ENCODE measurements around the gene CHST8. TPM values are rescaled to one million over a fixed set of nuclear protein-coding genes. Genes with fewer than 3 reads are reported as not detected.

Gene CHST8
- total and polyA plus RNA-seq, 2 experiments from 2014 or later, result 9.3 to 38.2 TPM

DNA sequence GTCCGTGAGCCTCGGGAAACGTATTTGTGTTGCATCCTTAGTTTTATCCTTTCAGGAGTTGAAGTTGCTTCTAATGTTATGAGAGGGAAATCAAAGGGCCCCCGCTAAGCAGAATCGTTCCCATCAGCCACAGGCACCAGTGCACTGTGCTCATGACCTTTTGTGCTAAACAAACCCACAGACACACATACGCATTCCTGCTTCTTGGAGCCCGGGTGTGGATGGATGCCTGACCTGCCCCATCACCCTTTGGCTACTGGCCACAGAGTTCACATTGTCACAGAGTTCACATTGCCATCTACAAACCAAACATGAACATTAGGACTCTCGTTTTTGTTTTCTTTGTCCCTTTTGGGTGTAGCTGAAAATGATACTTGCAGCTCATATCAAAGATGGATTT lies 47.2 kb downstream of the CHST8 start:
- Histone ChIP-seq H3K27me3 (ENCODE audit: insufficient read depth) (no peaks in the 10 kb centered on the region), H2AFZ (no peak overlapping the region), H3K4me3 (no peak overlapping the region), H3K36me3 (ENCODE audit: insufficient read depth) (no peaks in the 10 kb centered on the region), H4K20me1 (replicated peaks; ENCODE audit: insufficient read depth) (no peaks in the 10 kb centered on the region; the same call in none of the 2 replicates), H3K9me2 (ENCODE audit: insufficient read depth) (no peaks in the 10 kb centered on the region), H3K4me1 (ENCODE audit: insufficient read depth) (no peaks in the 10 kb centered on the region), H3K27ac (ENCODE audit: low read depth) (no peak overlapping the region), H3K4me2 (no peak overlapping the region), H3K79me2 (replicated peaks; ENCODE audit: insufficient read depth) (peaks cover 6% of the 10 kb centered on the region; the same call in 1 of the 2 replicates), H3F3A (replicated peaks; ENCODE audit: low read depth) (no peaks in the 10 kb centered on the region)
- Mint-ChIP-seq H3K4me3 (no peak overlapping the region), H3K36me3 (ENCODE audit: low read depth) (no peaks in the 10 kb centered on the region; the same call in 2 of the 3 replicates), H3K9me3 (no peaks in the 10 kb centered on the region; the same call in 2 of the 3 replicates), H3K27ac (no peak overlapping the region), H3K27me3 (ENCODE audit: insufficient read depth, low read depth, poor library complexity) (peaks cover 3% of the 10 kb centered on the region), H3K4me1 (peaks cover 3% of the 10 kb centered on the region; the same call in 2 of the 3 replicates)
- no peak for DNase-seq (ENCODE audit: low spot score)
- TF ChIP-seq, protein P1, sequence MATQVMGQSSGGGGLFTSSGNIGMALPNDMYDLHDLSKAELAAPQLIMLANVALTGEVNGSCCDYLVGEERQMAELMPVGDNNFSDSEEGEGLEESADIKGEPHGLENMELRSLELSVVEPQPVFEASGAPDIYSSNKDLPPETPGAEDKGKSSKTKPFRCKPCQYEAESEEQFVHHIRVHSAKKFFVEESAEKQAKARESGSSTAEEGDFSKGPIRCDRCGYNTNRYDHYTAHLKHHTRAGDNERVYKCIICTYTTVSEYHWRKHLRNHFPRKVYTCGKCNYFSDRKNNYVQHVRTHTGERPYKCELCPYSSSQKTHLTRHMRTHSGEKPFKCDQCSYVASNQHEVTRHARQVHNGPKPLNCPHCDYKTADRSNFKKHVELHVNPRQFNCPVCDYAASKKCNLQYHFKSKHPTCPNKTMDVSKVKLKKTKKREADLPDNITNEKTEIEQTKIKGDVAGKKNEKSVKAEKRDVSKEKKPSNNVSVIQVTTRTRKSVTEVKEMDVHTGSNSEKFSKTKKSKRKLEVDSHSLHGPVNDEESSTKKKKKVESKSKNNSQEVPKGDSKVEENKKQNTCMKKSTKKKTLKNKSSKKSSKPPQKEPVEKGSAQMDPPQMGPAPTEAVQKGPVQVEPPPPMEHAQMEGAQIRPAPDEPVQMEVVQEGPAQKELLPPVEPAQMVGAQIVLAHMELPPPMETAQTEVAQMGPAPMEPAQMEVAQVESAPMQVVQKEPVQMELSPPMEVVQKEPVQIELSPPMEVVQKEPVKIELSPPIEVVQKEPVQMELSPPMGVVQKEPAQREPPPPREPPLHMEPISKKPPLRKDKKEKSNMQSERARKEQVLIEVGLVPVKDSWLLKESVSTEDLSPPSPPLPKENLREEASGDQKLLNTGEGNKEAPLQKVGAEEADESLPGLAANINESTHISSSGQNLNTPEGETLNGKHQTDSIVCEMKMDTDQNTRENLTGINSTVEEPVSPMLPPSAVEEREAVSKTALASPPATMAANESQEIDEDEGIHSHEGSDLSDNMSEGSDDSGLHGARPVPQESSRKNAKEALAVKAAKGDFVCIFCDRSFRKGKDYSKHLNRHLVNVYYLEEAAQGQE (IDR thresholded peaks at IDR 0.05; ENCODE audit: unreplicated experiment), result no peak
- TF ChIP-seq POLR2AphosphoS5 (IDR thresholded peaks at IDR 0.05; ENCODE audit: low read depth) (no peak), ZNF331 (CRISPR knock-in tag; IDR thresholded peaks at IDR 0.05; ENCODE audit: low read depth) (no peak), EZH2 (IDR thresholded peaks at IDR 0.05; ENCODE audit: low read depth, unreplicated experiment) (no peak), ZNF114 (CRISPR knock-in tag; IDR thresholded peaks at IDR 0.05) (no peak), NANOG (IDR thresholded peaks at IDR 0.05; ENCODE audit: borderline replicate concordance) (no peak), EZH2phosphoT487 (IDR thresholded peaks at IDR 0.05; ENCODE audit: unreplicated experiment) (no peak), JUNB (IDR thresholded peaks at IDR 0.05; ENCODE audit: unreplicated experiment) (no peak), CREB1 (CRISPR knock-in tag; IDR thresholded peaks at IDR 0.05; ENCODE audit: low read depth) (no peak), STAT1 (IDR thresholded peaks at IDR 0.05; ENCODE audit: unreplicated experiment) (no peak)
- TF ChIP-seq, protein P2, sequence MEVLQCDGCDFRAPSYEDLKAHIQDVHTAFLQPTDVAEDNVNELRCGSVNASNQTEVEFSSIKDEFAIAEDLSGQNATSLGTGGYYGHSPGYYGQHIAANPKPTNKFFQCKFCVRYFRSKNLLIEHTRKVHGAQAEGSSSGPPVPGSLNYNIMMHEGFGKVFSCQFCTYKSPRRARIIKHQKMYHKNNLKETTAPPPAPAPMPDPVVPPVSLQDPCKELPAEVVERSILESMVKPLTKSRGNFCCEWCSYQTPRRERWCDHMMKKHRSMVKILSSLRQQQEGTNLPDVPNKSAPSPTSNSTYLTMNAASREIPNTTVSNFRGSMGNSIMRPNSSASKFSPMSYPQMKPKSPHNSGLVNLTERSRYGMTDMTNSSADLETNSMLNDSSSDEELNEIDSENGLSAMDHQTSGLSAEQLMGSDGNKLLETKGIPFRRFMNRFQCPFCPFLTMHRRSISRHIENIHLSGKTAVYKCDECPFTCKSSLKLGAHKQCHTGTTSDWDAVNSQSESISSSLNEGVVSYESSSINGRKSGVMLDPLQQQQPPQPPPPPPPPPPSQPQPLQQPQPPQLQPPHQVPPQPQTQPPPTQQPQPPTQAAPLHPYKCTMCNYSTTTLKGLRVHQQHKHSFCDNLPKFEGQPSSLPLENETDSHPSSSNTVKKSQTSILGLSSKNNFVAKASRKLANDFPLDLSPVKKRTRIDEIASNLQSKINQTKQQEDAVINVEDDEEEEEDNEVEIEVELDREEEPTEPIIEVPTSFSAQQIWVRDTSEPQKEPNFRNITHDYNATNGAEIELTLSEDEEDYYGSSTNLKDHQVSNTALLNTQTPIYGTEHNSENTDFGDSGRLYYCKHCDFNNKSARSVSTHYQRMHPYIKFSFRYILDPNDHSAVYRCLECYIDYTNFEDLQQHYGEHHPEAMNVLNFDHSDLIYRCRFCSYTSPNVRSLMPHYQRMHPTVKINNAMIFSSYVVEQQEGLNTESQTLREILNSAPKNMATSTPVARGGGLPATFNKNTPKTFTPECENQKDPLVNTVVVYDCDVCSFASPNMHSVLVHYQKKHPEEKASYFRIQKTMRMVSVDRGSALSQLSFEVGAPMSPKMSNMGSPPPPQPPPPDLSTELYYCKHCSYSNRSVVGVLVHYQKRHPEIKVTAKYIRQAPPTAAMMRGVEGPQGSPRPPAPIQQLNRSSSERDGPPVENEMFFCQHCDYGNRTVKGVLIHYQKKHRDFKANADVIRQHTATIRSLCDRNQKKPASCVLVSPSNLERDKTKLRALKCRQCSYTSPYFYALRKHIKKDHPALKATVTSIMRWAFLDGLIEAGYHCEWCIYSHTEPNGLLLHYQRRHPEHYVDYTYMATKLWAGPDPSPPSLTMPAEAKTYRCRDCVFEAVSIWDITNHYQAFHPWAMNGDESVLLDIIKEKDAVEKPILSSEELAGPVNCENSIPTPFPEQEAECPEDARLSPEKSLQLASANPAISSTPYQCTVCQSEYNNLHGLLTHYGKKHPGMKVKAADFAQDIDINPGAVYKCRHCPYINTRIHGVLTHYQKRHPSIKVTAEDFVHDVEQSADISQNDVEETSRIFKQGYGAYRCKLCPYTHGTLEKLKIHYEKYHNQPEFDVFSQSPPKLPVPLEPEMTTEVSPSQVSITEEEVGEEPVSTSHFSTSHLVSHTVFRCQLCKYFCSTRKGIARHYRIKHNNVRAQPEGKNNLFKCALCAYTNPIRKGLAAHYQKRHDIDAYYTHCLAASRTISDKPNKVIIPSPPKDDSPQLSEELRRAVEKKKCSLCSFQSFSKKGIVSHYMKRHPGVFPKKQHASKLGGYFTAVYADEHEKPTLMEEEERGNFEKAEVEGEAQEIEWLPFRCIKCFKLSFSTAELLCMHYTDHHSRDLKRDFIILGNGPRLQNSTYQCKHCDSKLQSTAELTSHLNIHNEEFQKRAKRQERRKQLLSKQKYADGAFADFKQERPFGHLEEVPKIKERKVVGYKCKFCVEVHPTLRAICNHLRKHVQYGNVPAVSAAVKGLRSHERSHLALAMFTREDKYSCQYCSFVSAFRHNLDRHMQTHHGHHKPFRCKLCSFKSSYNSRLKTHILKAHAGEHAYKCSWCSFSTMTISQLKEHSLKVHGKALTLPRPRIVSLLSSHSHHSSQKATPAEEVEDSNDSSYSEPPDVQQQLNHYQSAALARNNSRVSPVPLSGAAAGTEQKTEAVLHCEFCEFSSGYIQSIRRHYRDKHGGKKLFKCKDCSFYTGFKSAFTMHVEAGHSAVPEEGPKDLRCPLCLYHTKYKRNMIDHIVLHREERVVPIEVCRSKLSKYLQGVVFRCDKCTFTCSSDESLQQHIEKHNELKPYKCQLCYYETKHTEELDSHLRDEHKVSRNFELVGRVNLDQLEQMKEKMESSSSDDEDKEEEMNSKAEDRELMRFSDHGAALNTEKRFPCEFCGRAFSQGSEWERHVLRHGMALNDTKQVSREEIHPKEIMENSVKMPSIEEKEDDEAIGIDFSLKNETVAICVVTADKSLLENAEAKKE (CRISPR knock-in tag; IDR thresholded peaks at IDR 0.05), result no peak
- TF ChIP-seq, protein P3, sequence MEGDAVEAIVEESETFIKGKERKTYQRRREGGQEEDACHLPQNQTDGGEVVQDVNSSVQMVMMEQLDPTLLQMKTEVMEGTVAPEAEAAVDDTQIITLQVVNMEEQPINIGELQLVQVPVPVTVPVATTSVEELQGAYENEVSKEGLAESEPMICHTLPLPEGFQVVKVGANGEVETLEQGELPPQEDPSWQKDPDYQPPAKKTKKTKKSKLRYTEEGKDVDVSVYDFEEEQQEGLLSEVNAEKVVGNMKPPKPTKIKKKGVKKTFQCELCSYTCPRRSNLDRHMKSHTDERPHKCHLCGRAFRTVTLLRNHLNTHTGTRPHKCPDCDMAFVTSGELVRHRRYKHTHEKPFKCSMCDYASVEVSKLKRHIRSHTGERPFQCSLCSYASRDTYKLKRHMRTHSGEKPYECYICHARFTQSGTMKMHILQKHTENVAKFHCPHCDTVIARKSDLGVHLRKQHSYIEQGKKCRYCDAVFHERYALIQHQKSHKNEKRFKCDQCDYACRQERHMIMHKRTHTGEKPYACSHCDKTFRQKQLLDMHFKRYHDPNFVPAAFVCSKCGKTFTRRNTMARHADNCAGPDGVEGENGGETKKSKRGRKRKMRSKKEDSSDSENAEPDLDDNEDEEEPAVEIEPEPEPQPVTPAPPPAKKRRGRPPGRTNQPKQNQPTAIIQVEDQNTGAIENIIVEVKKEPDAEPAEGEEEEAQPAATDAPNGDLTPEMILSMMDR (conservative IDR thresholded peaks at IDR 0.05; ENCODE audit: low read depth in 2 of 2), result no peak
- TF ChIP-seq, protein P4, sequence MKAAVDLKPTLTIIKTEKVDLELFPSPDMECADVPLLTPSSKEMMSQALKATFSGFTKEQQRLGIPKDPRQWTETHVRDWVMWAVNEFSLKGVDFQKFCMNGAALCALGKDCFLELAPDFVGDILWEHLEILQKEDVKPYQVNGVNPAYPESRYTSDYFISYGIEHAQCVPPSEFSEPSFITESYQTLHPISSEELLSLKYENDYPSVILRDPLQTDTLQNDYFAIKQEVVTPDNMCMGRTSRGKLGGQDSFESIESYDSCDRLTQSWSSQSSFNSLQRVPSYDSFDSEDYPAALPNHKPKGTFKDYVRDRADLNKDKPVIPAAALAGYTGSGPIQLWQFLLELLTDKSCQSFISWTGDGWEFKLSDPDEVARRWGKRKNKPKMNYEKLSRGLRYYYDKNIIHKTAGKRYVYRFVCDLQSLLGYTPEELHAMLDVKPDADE (IDR thresholded peaks at IDR 0.05), result no peak
- ATAC-seq, result no peak

Measured in GM23338 (cell line).